ENCODE results near the gene PDE10A. TPM values are rescaled to one million over a fixed set of nuclear protein-coding genes. Genes with fewer than 3 reads are reported as not detected.

The PDE10A gene
- total and polyA plus RNA-seq, 2 of the 8 experiments (the other 6 are each of a cell fraction or from before 2014, with no cell fraction given) = 1.1 to 2.4 TPM

- H2AFZ ChIP-seq (ENCODE audit: low read length) = no peak overlapping the region
- H3K4me3 ChIP-seq (ENCODE audit: extremely low read depth in 1 of 4, insufficient read depth in 2 of 4, low read depth in 3 of 4, low read length in 4 of 4) = no peak overlapping the region
- no peaks in the 10 kb centered on the region for H4K20me1 ChIP-seq (replicated peaks in 1 of 2; ENCODE audit: control insufficient read depth in 1 of 2, insufficient read depth in 2 of 2, low read length in 2 of 2)
- ChIA-PET POLR2A (ENCODE audit: partially characterized antibody) (no interaction called here), CTCF (ENCODE audit: partially characterized antibody) (interaction anchor here (0.6 kb wide), 1 partner anchor 98 kb away, joined by 3 read pairs; no protein-coding TSS in a partner anchor)
- FAIRE-seq (no peak), DNase-seq (ENCODE audit: low read depth in 1 of 2, low spot score in 2 of 2) (no peak)
- H2BK12ac ChIP-seq (ENCODE audit: low read depth, low read length) = no peak overlapping the region
- no peak overlapping the region for H3K14ac ChIP-seq (ENCODE audit: insufficient read length)
- H4K91ac ChIP-seq (replicated peaks; ENCODE audit: insufficient read length, low read length) = no peak overlapping the region
- no peaks in the 10 kb centered on the region for H3K79me2 ChIP-seq (ENCODE audit: control insufficient read depth in 1 of 2, insufficient read depth in 2 of 2, low read length in 2 of 2)
- no peak overlapping the region for H4K8ac ChIP-seq (ENCODE audit: extremely low read depth, insufficient read depth, low read length)
- no peak overlapping the region for H3K4ac ChIP-seq (replicated peaks; ENCODE audit: insufficient read length, low read depth, low read length)
- no peak overlapping the region for H3K9ac ChIP-seq (replicated peaks in 1 of 4; ENCODE audit: extremely low read depth in 1 of 4, low read depth in 3 of 4, low read length in 3 of 4)
- no peak overlapping the region for H2BK120ac ChIP-seq (replicated peaks; ENCODE audit: low read depth, low read length)
- H3K56ac ChIP-seq (replicated peaks; ENCODE audit: insufficient read length, low read depth, low read length) = no peak overlapping the region
- H2BK20ac ChIP-seq (ENCODE audit: low read length) = no peak overlapping the region
- H3K79me1 ChIP-seq (ENCODE audit: low read depth, low read length) = no peaks in the 10 kb centered on the region
- H3K27ac ChIP-seq (ENCODE audit: low read depth, low read length) = no peak overlapping the region
- no peak overlapping the region for H2BK15ac ChIP-seq (ENCODE audit: low read length)
- no peaks in the 10 kb centered on the region for H3K4me1 ChIP-seq (replicated peaks in 1 of 4; ENCODE audit: control insufficient read depth in 3 of 4, insufficient read depth in 4 of 4, low read length in 3 of 4)
- no peaks in the 10 kb centered on the region; a peak in 1 of 8 replicates for H3K36me3 ChIP-seq (ENCODE audit: control insufficient read depth in 2 of 4, insufficient read depth in 4 of 4, low read length in 3 of 4)
- no peak overlapping the region for H3K23ac ChIP-seq (ENCODE audit: insufficient read length)
- H3K4me2 ChIP-seq (ENCODE audit: insufficient read depth in 1 of 2, low read depth in 2 of 2, low read length in 2 of 2) = no peak overlapping the region
- H2BK5ac ChIP-seq (ENCODE audit: low read depth, low read length) = no peak overlapping the region
- H2AK5ac ChIP-seq (ENCODE audit: low read depth, low read length) = no peak overlapping the region
- peaks cover 10 to 11% of the 10 kb centered on the region in 2 experiments; a peak in 3 of 4 replicates for H3K9me3 ChIP-seq (ENCODE audit: insufficient read depth in 2 of 2, low read depth in 1 of 2, low read length in 1 of 2)
- no peaks in the 10 kb centered on the region for H3K27me3 ChIP-seq (replicated peaks in 1 of 4; ENCODE audit: control insufficient read depth in 3 of 4, extremely low read depth in 1 of 4, insufficient read depth in 3 of 4, low read length in 3 of 4)
- WGBS, 2 experiments (ENCODE audit: extremely low coverage in 1 of 2, insufficient coverage in 1 of 2, insufficient read length in 1 of 2, insufficient replicate concordance in 2 of 2, low coverage in 1 of 2, low lambda C conversion rate in 2 of 2, missing lambda C conversion rate in 1 of 2) = 93% methylated on average over 9 of the region's 9 CpGs; no CpG with 5 or more reads in 1 of the 2 experiments
- H3K18ac ChIP-seq (ENCODE audit: extremely low read depth, low read length) = no peak overlapping the region
- no peak for TF ChIP-seq GABPA (IDR thresholded peaks at IDR 0.05; ENCODE audit: borderline replicate concordance, insufficient read depth, low read length)
- H3K23me2 ChIP-seq (ENCODE audit: low read depth, low read length) = no peaks in the 10 kb centered on the region
- no peak overlapping the region for H4K5ac ChIP-seq (ENCODE audit: insufficient read length, low read depth, low read length)
Observed at GRCh38 chr6:165468340-165469235, 194.5 kb downstream of the PDE10A start.
